IPS-18c (cell line): ENCODE data around the gene CABLES1.

Experiments used
- H3K4me3 ChIP-seq: 2 replicates; pipeline ENCODE4 v1.7.0; 2013; ENCODE audit warnings: low read depth, mild to moderate bottlenecking, low read length, moderate library complexity; ENCODE audit not compliant: insufficient read depth
- H3K9me3 ChIP-seq: one replicate; pipeline ENCODE4 v1.6.1; 2013; ENCODE audit warnings: mild to moderate bottlenecking, low read length, moderate library complexity; ENCODE audit not compliant: control insufficient read depth, insufficient read depth

The CABLES1 gene

DNA sequence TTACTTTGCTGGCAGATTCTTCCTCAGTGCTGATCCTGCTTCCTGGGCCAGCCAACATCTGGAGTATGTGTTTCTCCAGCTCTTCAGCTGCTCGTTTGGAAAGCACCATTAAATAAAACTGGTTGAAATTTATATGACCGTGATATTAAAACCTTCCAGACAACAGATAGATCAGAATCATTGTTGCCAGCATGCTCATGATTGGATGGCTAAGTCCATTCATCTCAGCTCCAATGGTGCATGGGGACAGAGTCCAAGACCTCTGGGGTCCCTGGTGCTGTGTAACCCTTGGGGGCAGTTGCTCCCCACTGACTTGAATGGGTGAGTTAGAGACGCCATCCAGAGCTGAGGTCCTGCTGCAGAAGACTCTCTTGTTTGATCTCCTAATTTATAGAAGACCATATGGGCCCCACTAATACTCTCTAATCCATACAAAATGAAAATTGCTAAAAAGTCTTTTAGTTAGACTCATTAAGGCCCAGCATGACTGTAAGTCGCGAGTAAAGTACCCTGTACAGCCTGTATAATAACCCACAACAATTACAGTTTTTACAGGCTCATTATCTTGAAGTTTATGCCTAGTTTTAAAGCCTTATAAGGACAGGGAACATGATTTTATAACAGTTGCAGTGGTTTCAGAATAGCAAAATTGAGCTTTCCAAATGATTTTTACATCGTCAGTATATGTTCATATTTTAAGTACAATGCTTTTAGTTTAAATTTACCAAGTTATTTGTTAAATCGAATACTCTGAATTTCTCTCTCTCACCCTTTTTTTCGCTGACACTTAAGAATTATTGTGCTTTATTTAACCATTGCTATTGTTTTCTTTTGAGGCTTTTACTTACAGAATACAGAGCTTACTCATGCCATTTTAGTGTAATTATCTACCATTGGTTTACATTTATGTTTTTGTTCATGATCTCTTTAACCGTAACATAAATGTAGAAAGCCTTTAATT is 60.0 kb downstream of the CABLES1 start:
- no peak overlapping the region for H3K4me3 ChIP-seq
- H3K9me3 ChIP-seq: no peaks in the 10 kb centered on the region

DNA sequence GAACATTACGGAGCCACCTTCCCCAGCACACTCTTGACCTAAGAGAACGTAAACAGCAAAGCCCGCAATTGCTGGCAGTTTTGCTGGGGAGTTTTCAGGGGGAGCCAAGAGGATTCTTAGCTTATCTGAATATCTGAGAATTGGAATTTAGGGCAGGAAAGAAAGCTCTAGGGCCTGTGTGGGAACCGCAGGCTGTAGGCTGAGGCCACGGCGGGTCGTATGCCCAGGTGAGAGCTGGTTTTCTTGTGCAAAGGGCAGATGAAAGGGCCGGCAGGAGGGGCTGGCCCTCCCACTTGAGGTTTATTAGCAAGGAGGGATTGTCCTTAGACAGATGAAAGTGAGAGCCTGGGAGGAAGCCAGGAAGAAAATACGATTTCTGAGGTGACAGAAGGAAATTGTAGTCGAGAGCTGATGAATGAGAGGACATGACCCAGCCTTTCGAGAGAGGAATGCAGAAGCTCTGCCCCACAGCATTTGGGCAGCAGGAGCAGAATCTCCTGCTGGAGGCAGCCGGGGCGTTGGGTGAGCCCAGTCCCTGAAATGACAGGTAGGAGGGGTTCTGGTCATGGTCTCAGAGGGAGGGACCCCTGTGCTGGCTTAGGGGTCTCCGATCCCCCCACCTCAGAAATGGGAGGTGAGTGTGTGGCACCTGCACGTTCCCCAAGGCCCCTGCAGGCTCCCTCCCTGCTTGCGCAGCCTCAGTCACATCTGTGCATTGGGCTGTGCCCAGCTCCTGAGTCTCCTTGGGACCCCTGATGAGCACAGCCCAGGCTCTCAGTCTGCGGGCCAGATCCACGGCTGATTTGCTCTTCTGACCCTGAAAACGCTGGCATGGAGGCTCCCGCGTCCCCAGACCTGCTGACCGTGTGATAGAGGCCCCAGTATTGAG is 61.1 kb downstream of the CABLES1 start:
- no peaks in the 10 kb centered on the region for H3K9me3 ChIP-seq
- no peak overlapping the region for H3K4me3 ChIP-seq

DNA sequence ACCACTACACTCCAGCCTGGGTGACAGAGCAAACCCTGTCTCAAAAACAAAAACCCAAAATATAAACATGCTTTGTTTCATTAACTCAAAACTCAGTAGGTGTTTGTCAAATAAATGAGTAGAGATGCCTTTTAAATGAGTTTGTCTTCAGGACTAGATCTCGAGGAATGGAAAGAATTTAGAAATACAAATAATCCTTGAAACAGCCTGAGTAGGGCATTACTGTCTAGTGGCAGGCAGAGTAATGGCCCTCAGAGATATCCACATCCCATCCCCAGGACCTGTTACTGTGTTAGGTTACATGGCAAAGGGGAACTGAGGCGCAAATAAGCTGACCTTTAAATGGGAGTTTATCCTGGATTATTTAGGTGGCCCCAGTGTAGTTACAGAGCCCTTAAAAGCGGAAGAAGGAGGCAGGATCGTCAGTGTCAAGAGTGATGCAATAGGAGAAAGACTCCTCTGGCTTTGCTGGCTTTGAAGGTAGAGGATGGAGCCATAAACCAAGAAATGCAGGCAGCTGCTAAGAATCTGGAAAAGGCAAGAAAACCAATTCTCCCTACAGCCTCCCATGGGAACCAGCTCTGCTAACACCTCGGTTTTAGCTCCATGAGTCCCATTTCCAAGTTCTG is 63.0 kb downstream of the CABLES1 start:
- H3K4me3 ChIP-seq: no peak overlapping the region
- no peaks in the 10 kb centered on the region for H3K9me3 ChIP-seq

DNA sequence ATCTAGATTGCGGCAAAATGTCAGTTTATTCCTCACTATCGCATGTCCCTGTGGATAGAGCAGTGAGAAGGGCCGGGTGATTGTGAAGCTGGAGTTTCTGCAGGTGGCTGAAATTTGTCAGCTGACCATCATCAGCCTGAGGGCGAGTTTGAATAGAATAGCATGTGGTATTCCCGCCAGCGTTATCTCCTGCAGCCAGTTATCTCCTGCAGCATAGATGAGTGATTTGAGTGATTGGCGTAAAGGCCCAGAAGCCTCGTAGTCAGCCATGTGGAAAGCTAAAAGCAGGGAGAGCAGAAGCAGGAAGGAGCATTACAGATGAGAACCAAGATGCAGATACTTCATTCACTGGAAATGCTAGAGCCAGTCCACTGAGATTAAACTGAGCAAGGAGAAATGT is 65.5 kb downstream of the CABLES1 start:
- H3K4me3 ChIP-seq: no peak overlapping the region
- H3K9me3 ChIP-seq: no peaks in the 10 kb centered on the region

DNA sequence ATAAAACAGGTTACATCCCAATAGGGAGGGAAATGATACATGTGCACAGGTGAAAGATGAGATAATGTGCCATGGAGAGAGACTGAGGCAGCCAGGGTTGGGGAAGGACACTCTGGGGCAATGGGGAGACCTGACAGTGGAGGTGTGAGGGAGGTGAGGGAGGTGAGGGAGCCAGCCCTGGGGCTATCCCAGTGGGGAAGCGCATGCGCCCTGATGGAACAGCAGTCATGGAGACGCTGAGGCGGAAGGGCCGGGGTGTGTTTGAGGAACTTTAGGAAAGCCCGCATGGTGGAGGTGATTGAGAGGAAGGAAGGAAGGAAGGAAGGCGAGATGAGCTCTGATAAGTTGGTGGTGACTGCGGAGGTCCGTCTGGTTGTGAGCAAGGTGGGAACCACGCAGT is 66.5 kb downstream of the CABLES1 start:
- no peak overlapping the region for H3K4me3 ChIP-seq
- H3K9me3 ChIP-seq: no peaks in the 10 kb centered on the region

DNA sequence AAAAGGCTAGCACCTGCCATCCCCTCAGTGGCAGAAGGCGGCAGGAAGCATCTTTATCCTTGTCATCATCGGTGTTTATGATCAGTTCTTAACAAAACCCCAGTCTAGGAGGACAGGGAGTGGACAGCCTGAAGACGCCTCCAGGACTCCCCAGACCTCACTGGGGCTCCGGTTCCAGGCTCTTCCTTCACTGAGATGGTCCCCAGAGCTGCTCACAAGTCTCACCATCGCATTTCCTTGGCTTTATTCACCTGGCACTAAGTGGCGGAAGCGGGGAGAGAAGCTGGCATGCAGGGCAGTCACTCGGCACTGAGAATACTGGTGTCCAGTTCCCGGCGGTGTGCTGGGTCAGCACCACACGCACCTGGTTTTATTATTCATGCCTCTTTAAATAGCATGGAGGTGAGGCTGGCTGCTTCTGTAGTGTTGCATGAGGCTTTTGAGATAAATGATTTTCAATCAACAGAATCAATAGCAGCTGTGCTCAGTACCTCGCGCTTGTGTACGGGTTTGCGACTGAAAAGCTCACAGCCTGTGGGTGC is 68.7 kb downstream of the CABLES1 start:
- Histone ChIP-seq H3K4me3 (no peak overlapping the region), H3K9me3 (no peaks in the 10 kb centered on the region)

DNA sequence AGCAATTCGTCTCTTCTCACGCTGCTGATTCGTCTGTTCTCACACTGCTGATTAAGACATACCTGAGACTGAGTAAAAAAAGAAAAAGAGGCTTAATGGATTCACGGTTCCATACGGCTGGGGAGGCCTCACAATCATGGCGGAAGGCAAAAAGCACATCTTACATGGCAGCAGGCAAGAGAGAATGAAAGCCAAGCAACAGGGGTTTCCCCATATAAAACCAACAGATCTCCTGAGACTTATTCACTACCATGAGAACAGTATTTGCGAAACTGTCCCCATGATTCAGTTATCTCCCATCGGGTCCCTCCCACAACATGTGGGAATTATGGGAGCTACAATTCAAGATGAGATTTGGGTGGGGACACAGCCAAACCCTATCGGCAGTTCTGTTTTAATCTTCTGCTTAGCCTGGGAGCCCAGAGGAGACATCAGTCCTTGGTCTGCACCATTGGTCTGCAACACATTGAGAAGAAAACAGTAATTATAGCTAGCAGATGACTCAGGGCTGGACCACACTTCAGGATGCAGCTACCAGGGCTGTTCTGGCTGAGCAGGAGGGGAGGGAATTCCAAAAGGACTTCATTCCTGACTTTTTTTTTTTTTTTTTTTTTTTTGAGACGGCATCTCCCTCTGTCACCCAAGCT is 69.4 kb downstream of the CABLES1 start:
- Histone ChIP-seq H3K4me3 (no peak overlapping the region), H3K9me3 (no peaks in the 10 kb centered on the region)

DNA sequence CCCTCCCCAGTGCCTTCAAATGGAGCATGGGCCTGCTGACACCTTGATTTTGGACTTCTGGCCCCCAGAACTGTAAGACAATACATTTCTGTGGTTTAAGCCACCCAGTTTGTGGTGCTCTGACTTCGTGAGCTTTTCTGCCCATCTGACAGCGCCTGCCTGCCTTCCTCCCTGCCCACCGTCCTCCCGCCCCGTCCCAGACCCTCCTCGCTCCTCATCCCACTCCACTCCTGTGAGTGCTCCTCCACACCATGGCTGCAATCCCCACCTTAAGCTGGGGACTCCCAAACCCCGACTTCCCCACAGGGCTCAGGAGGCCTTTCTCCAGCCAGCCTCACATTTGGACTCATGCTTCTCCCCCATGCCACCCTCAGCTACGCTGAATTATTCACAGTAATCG is 70.7 kb downstream of the CABLES1 start:
- no peaks in the 10 kb centered on the region for H3K9me3 ChIP-seq
- no peak overlapping the region for H3K4me3 ChIP-seq

DNA sequence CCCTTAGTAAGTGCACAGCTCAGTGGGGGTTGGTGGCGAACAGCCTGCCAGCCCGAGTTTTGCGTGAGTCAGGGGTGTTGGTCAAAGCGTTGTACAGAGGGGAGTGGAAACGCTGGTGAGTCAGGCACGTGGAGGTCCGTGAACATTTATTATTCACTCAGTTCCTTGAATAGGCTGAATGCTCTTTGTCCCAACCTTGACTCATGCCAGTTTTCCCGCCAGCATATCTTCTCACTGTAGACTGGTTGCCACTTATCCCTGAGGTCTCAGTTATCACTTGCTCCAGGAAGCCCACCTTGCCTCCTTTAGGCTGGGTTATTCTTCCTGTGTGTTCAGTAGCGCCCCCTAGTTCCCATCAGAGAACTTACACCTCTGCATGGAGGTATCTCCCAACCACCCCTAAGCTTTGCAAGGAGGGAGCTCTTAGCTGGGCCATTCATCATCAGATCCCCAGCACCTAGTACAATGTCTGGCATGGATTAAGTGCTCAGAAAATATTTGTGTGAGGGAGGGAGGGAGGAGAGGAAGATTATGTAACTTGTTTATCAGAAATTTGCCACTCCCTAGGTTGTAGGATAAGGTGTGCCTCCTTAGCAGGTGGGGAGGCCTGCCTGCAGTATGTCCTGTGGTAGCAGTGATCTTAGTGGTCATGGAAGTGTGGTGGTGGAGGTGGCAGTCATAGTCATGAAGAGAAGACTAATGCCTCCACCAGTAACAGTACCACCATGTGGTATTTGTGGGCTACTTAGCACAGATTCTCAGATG is 72.1 kb downstream of the CABLES1 start:
- Histone ChIP-seq H3K4me3 (no peak overlapping the region), H3K9me3 (no peaks in the 10 kb centered on the region)

DNA sequence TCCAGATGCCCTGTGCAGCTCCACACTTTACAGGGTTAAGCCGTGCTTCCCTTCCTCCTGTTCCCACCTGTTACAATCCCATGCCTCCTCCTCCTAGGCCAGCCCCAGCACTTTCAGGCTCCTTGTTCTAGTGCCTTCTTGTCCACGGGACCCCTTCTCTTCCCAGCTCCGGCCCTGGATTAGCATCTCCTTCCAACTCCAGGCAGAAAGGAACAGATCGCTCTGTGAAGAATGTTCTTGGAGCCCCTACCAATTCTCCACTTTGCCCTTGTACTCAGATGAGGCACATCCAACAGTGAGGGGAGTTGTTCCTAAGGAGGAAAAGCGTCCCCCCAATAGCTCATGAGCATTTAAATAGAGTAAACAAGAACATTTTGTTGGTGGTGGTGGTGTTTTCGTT is 72.7 kb downstream of the CABLES1 start:
- H3K9me3 ChIP-seq: no peaks in the 10 kb centered on the region
- H3K4me3 ChIP-seq: no peak overlapping the region

DNA sequence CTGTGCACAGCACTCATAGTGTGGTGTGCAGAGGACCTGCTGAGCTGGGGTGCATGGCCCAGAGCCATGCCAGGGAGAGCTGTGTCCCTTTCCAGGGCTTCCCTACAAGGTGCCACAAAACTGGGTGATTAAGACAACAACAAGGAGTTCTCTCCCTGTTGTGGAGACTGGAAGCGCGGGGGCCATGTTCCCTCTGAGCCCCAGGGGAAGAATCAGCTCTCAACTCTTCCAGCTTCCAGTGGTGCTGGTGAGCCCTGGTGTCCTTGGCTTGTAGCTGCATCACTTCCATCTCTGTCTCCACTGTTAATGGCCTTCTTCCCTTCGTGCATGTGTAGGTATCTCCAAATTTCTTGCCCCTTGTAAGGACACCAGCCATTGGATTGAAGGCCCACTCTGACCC is 73.3 kb downstream of the CABLES1 start:
- no peak overlapping the region for H3K4me3 ChIP-seq
- no peaks in the 10 kb centered on the region for H3K9me3 ChIP-seq

DNA sequence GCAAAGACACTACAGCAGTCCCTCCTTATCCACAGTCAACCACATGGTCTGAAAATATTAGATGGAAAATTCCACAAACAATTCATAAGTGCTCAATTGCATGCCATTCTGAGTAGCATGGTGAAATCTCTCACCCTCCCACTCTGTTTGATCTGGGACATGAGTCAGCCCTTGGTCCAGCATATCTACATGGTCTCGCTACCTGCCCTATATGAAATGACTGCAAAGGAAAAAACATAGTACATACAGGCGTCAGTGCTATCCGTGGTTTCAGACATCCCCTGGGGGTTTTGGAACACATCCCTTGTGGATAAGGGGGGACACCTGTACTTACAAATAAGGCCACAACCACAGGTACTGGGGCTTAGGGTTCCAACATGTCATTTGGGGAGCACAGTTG is 73.7 kb downstream of the CABLES1 start:
- Histone ChIP-seq H3K4me3 (no peak overlapping the region), H3K9me3 (no peaks in the 10 kb centered on the region)

DNA sequence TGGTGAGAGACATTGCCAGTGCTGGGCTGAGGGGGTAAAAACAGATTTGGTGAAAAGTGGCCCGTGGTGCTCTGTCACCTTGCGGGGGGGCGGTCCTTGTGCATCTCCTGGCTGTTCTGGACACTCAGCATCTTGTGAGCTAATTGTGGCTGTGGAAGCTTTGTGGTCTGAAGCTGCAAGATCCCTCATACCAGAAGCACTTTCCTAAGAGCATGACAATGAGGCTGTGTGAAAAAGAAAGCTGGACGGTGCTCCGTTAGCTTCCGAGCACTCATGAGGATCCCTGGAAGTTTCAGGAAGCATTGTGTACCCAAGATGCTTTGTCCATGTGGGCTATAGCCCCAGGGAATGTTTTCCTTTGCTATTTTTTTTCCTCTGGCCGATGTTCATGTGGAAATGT is 74.5 kb downstream of the CABLES1 start:
- no peaks in the 10 kb centered on the region for H3K9me3 ChIP-seq
- no peak overlapping the region for H3K4me3 ChIP-seq

DNA sequence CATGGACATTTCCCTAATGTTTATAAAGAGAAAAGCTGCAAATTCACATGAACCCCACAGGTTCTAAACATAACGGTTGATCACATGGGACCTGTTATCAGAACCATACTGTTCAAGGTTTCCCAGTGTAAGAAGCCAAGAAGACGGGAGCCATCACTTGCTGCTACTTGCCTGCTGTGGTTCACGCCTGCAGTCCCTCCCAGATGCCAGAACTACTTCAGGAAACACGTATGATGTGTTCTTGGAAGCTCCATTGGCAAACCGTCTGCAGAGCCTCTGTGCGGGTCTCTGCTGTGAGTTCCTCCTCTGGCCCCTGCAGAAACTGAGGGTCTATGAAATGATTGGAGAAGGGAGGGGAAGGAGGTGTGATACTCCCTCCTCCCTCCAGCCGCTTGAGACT is 75.2 kb downstream of the CABLES1 start:
- Histone ChIP-seq H3K9me3 (no peaks in the 10 kb centered on the region), H3K4me3 (no peak overlapping the region)

DNA sequence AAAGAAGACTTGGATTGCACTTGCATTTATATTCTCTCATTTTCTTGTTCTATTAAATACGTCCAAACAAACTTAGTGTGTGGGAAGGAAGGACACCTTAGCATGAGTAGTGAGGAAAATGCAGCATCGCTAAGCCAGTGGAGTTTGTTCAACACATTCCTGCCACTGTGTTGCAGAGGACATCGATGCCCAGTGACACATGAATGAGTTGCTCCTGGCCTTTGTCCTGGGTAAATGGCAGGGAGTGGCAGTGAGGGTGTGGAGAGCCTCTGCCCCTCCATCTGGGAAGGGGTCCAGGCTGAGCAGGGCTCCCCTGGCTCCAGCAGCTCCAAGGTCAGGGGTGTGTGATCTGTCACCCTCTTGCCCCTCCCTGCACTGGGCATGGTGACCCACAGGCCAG is 75.9 kb downstream of the CABLES1 start:
- no peaks in the 10 kb centered on the region for H3K9me3 ChIP-seq
- H3K4me3 ChIP-seq: no peak overlapping the region

DNA sequence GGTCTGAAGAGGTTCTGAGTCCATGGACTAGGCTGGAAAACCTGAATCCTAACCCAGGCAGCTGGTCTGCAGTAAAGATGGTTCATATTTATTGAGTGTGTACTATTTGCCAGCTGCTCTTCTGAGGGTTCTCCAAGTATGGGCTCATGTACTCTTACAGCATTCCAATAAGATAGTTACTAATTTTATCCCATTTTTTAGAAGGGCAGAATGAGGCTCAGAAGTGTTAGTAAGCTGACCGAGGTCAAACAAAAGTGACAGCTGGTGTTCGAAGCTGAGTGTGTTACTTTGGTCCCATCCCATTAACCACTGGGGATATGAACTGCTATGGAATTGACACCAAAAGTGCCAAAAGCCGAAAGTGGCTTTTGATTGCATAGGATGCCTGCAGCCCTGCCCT is 76.9 kb downstream of the CABLES1 start:
- Histone ChIP-seq H3K4me3 (no peak overlapping the region), H3K9me3 (no peaks in the 10 kb centered on the region)
